ENCODE results near the gene TBL1X. TPM values are rescaled to one million over a fixed set of nuclear protein-coding genes. Genes with fewer than 3 reads are reported as not detected.

TBL1X gene
- total and polyA plus RNA-seq, 12 donors: 5.0 to 256 (median 28.1) TPM

- 60 to 100% (median 79%) methylated on average over 1 to 2 of the region's 2 CpGs for WGBS, 4 donors
- intact Hi-C loops (cut with DNase I): no loop called here
- H3K27me3 ChIP-seq: no peaks in the 10 kb centered on the region
- DNase-seq: no peak
- no peaks in the 10 kb centered on the region for H3K36me3 ChIP-seq (replicated peaks in 1 of 2)
- no peak for TF ChIP-seq CTCF (IDR thresholded peaks at IDR 0.05)
- no peak for TF ChIP-seq POLR2A (IDR thresholded peaks at IDR 0.05)
- H3K9me3 ChIP-seq (replicated peaks in 1 of 3): no peaks in the 10 kb centered on the region
- no peaks in the 10 kb centered on the region for H3K4me1 ChIP-seq (replicated peaks in 1 of 2)
- no peak overlapping the region for H3K4me3 ChIP-seq
- H3K27ac ChIP-seq: no peak overlapping the region
These were observed 126.6 kb downstream of the TBL1X start for GRCh38 chrX:9591496-9591895.

- WGBS, 4 donors: 83 to 96% (median 91%) methylated on average over 9 of the region's 9 CpGs
These were observed 128.9 kb downstream of the TBL1X start for GRCh38 chrX:9593756-9594155.

GRCh38 chrX:9595174-9595573, 130.3 kb downstream of the TBL1X start:
- intact Hi-C loops (cut with DNase I): no loop called here
- TF ChIP-seq CTCF (IDR thresholded peaks at IDR 0.05): no peak
- 62 to 85% (median 73%) methylated on average over 5 of the region's 5 CpGs for WGBS, 4 donors
- Histone ChIP-seq H3K27ac (no peak overlapping the region), H3K9me3 (replicated peaks in 1 of 3) (no peaks in the 10 kb centered on the region), H3K4me1 (replicated peaks in 1 of 2) (no peaks in the 10 kb centered on the region), H3K27me3 (no peaks in the 10 kb centered on the region), H3K4me3 (no peak overlapping the region), H3K36me3 (replicated peaks in 1 of 2) (no peaks in the 10 kb centered on the region)
- no peak for DNase-seq

More at GRCh38 chrX:9593756-9594155, 128.9 kb downstream of the TBL1X start:
- no peak overlapping the region for H3K4me3 ChIP-seq
- TF ChIP-seq CTCF (IDR thresholded peaks at IDR 0.05): no peak
- TF ChIP-seq POLR2A (IDR thresholded peaks at IDR 0.05): no peak
- no peaks in the 10 kb centered on the region for H3K4me1 ChIP-seq (replicated peaks in 1 of 2)
- no peaks in the 10 kb centered on the region for H3K27me3 ChIP-seq
- no peak overlapping the region for H3K27ac ChIP-seq
- intact Hi-C loops (cut with DNase I): no loop called here
- no peaks in the 10 kb centered on the region for H3K9me3 ChIP-seq (replicated peaks in 1 of 3)
- no peak for DNase-seq
- no peaks in the 10 kb centered on the region for H3K36me3 ChIP-seq (replicated peaks in 1 of 2)

- DNase-seq: no peak
- Histone ChIP-seq H3K4me3 (no peak overlapping the region), H3K4me1 (replicated peaks in 1 of 2) (no peaks in the 10 kb centered on the region), H3K27ac (no peak overlapping the region), H3K27me3 (no peaks in the 10 kb centered on the region), H3K9me3 (replicated peaks in 1 of 3) (no peaks in the 10 kb centered on the region), H3K36me3 (replicated peaks in 1 of 2) (no peaks in the 10 kb centered on the region)
- no peak for TF ChIP-seq CTCF (IDR thresholded peaks at IDR 0.05)
- TF ChIP-seq POLR2A (IDR thresholded peaks at IDR 0.05): no peak
- intact Hi-C loops (cut with DNase I): no loop called here
- 75 to 96% (median 84%) methylated on average over 3 of the region's 3 CpGs for WGBS, 4 donors
These were observed 132.0 kb downstream of the TBL1X start for GRCh38 chrX:9596837-9597236.

Measured in adrenal gland (tissue), 12 donors.